Measurements from ENCODE around the gene EIF5. TPM values are rescaled to one million over a fixed set of nuclear protein-coding genes. Genes with fewer than 3 reads are reported as not detected.

The EIF5 gene
- total RNA-seq, 3 donors from 2014 or later: 255 to 342 (median 314) TPM

DNA sequence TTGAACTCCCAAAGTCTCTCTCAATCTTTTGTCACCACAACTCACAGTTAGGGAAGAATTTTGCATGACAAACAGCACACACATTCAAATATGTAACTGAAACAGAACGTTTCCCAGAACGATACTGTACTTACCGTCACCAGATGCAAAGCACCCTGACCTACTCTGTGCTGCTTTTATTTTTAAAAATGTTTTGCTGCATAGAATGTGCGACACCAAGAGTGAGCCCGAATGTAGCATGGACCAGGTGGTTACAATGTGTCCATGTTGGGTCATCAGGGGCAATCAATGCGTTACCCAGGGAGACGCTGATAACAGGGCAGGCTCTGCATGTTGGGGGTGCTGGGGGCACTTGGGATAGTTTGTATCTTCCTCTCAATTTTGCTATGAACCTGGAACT, 14.6 kb upstream of the EIF5 start:
- Histone ChIP-seq H3K36me3 (ENCODE audit: low read depth) (no peaks in the 10 kb centered on the region), H3K4me1 (ENCODE audit: low read depth) (no peaks in the 10 kb centered on the region), H3K4me3 (no peak overlapping the region), H3K9me3 (no peaks in the 10 kb centered on the region)
- TF ChIP-seq, protein P1, sequence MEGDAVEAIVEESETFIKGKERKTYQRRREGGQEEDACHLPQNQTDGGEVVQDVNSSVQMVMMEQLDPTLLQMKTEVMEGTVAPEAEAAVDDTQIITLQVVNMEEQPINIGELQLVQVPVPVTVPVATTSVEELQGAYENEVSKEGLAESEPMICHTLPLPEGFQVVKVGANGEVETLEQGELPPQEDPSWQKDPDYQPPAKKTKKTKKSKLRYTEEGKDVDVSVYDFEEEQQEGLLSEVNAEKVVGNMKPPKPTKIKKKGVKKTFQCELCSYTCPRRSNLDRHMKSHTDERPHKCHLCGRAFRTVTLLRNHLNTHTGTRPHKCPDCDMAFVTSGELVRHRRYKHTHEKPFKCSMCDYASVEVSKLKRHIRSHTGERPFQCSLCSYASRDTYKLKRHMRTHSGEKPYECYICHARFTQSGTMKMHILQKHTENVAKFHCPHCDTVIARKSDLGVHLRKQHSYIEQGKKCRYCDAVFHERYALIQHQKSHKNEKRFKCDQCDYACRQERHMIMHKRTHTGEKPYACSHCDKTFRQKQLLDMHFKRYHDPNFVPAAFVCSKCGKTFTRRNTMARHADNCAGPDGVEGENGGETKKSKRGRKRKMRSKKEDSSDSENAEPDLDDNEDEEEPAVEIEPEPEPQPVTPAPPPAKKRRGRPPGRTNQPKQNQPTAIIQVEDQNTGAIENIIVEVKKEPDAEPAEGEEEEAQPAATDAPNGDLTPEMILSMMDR (IDR thresholded peaks at IDR 0.05): no peak
- ATAC-seq (peak; percentile 49), DNase-seq (no peak)
- intact Hi-C loops (cut with DNase I, micrococcal nuclease): no loop called here

DNA sequence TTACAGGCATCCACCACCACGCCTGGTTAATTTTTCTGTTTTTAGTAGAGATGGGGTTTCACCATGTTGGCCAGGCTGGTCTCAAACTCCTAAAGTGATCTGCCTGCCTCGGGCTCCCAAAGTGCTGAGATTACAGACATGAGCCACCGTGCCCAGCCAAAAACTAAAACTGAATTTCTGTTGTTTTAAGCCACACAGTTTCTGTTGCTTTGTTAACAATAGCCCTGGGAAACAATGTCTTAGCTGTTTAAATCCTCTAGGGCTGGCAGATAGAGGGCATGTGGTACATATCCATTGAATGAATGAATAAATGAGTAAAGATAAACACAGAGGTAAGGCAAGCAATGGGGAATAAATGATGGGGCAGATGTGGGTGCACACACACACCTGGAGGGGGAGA, 8.0 kb upstream of the EIF5 start:
- TF ChIP-seq, protein P1 (IDR thresholded peaks at IDR 0.05): no peak
- peaks cover 2% of the 10 kb centered on the region for H3K4me1 ChIP-seq (ENCODE audit: low read depth)
- no peaks in the 10 kb centered on the region for H3K36me3 ChIP-seq (ENCODE audit: low read depth)
- no peak overlapping the region for H3K4me3 ChIP-seq
- no peaks in the 10 kb centered on the region for H3K9me3 ChIP-seq
- intact Hi-C loops (cut with DNase I, micrococcal nuclease): no loop called here
- ATAC-seq (no peak), DNase-seq (no peak)

DNA sequence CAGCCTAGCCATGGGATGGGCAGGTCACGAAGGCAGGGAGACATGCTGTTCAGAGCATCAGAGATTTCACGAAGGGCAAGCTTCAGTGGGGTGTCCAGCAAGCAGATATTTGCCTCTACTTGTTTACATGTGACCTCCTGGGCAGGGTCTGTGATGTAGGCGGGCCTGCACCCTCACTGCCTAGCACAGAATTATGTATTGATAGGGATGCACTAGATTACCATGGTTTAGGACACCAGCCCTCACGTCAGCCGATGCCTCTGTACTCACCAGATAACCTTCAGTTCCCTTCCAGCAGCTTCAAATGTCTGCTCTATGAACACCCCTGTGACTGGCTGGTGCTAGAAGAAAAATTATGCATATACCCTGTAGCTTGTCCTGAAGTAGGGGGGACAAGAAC, 5.1 kb upstream of the EIF5 start:
- no peak for DNase-seq
- intact Hi-C loops (cut with DNase I, micrococcal nuclease): no loop called here
- ATAC-seq: no peak

DNA sequence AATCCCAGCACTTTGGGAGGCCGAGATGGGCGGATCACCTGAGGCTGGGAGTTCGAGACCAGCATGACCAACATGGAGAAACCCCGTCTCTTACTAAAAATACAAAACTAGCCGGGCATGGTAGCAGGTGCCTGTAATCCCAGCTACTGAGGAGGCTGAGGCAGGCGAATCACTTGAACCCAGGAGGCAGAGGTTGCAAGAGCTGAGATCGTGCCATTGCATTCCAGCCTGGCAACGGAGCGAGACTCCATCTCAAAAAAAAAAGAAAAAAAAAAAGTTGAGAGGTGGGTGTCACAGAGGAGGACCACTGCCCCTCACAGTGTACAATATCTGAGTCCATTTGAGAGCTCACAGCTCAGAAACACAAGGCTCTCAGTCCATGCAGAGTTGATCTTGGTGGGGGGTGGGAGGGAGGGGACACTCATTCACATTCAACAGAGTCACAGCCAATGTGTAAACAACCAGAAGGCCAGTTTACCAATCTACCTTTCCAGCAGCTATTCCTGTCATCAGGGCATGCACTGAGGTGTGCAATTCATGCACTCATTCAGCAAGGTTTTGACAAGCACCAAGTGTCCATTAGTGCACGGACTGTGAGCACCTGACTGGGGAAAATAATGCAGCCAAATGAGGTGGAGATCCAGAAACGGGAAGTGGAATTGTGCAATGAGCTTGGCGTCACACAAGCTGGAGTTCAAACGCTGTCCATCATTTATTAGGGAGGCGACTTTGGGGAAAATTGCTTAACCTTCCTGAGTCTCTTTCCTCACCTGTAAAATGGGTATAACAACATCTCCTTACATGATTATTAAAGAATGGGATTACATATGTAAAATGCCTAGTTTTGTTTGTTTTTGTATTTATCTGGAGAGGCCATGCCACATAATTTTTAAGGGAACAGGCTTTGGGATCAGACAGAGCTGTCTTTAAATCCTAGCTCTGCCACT, 4.4 kb upstream of the EIF5 start:
- peak in 1 of 3 donors; percentile 49 for DNase-seq
- Histone ChIP-seq H3K4me1 (ENCODE audit: low read depth) (peaks cover 10% of the 10 kb centered on the region), H3K36me3 (ENCODE audit: low read depth) (no peaks in the 10 kb centered on the region), H3K4me3 (no peak overlapping the region), H3K9me3 (no peaks in the 10 kb centered on the region)
- TF ChIP-seq, protein P1 (IDR thresholded peaks at IDR 0.05): no peak
- intact Hi-C loops (cut with DNase I, micrococcal nuclease): no loop called here
- ATAC-seq: no peak

More for the DNA sequence above, 5.1 kb upstream of the EIF5 start:
- peaks cover 10% of the 10 kb centered on the region for H3K4me1 ChIP-seq (ENCODE audit: low read depth)
- TF ChIP-seq, protein P1 (IDR thresholded peaks at IDR 0.05): no peak
- no peak overlapping the region for H3K4me3 ChIP-seq
- no peaks in the 10 kb centered on the region for H3K36me3 ChIP-seq (ENCODE audit: low read depth)
- H3K9me3 ChIP-seq: no peaks in the 10 kb centered on the region

DNA sequence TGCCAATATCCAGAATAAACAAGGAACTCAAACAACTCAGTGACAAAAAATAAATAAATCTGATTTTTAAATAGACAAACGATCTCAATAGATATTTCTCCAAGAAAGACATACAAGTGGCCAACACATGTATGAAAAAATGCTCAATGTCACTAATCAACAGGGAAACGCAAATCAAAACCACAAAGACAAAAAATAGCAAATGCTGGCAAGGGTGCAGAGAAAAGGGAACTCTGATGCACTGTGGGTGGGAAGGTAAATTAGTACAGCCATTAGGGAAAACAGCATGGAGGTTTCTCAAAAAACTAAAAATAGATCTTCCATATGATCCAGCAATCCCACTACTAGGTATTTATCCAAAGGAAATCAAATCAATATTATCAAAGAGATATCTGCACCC, 3.5 kb upstream of the EIF5 start:
- Histone ChIP-seq H3K36me3 (ENCODE audit: low read depth) (no peaks in the 10 kb centered on the region), H3K4me1 (ENCODE audit: low read depth) (peaks cover 12% of the 10 kb centered on the region), H3K9me3 (no peaks in the 10 kb centered on the region), H3K4me3 (no peak overlapping the region)
- TF ChIP-seq, protein P1 (IDR thresholded peaks at IDR 0.05): no peak
- ATAC-seq (no peak), DNase-seq (no peak)
- intact Hi-C loops (cut with DNase I, micrococcal nuclease): no loop called here

Data from mucosa of descending colon (tissue), 3 donors.